ENCODE measurements around the gene AP1G1.
A peak's percentile ranks its signal among the peaks of the same experiment; 100 is the strongest.
"Not testable (repeated sequence)": the region's sequence is repeated elsewhere in the genome, so short reads cannot be mapped to it uniquely, and the experiment has no call there.

AP1G1 gene

DNA sequence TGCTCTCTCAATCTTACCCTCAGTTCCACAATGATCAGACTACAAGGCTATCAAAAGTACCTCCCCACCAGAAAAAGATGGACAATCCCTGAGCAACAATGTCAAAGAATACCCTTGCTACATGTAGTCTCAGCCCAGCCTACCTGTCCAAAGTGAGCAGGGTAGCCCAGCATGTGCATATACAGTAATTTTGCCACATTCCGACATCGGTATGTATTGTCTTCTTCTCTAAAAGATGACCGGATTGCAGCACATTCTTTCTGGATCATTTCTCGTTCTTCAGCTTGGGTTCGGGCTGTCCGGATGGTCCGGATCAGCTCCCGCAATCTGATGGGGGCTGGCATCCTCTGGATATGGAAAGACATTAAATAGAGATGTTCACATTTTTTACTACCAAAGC, 19.5 kb downstream of the AP1G1 start:
- no peak for DNase-seq (ENCODE audit: low read depth)
- TF ChIP-seq, protein P1, sequence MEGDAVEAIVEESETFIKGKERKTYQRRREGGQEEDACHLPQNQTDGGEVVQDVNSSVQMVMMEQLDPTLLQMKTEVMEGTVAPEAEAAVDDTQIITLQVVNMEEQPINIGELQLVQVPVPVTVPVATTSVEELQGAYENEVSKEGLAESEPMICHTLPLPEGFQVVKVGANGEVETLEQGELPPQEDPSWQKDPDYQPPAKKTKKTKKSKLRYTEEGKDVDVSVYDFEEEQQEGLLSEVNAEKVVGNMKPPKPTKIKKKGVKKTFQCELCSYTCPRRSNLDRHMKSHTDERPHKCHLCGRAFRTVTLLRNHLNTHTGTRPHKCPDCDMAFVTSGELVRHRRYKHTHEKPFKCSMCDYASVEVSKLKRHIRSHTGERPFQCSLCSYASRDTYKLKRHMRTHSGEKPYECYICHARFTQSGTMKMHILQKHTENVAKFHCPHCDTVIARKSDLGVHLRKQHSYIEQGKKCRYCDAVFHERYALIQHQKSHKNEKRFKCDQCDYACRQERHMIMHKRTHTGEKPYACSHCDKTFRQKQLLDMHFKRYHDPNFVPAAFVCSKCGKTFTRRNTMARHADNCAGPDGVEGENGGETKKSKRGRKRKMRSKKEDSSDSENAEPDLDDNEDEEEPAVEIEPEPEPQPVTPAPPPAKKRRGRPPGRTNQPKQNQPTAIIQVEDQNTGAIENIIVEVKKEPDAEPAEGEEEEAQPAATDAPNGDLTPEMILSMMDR (conservative IDR thresholded peaks at IDR 0.05; ENCODE audit: low read length), result no peak

DNA sequence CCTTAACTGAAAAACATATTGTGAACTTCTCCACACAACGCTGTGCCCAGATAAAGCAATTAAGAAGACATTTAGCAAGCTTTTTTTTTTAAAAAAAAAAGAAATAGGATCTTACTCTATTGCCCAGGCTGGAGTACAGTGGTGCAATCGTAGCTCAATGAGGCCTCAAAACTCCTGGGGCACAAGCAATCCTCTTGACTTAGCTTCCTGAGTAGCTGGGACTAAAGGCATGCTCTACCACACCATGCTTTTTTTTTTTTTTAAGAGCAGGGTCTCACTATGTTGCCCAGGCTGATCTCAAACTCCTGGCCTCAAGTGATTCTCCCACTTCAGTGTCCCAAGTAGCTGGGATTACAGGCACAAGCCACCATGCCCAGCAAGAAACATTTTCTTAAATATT, 20.1 kb downstream of the AP1G1 start:
- TF ChIP-seq, protein P1 (conservative IDR thresholded peaks at IDR 0.05; ENCODE audit: low read length), result no peak
- no peak for DNase-seq (ENCODE audit: low read depth)
- H3K4me3 ChIP-seq (ENCODE audit: low read length), result no peak overlapping the region

More for the DNA sequence above, 19.5 kb downstream of the AP1G1 start:
- H3K4me3 ChIP-seq (ENCODE audit: low read length), result no peak overlapping the region

DNA sequence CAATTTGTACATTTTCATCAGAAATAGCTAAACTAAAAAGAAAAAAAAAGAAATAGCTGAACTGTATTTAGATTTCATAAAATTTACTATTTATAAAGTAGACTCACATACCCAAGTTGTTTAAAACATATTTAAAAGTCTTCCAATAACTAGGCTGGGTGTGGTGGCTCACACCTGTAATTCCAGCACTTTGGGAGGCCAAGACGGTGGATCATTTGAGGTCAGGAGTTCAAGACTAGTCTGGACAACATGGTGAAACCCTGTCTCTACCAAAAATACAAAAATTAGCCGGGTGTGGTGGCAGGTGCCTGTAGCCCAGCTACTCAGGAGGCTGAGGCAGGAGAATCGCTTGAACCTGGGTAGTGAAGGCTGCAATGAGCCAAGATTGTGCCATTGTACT, 23.5 kb downstream of the AP1G1 start:
- not testable (repeated sequence) for DNase-seq (ENCODE audit: low read depth); H3K4me3 ChIP-seq (ENCODE audit: low read length)

DNA sequence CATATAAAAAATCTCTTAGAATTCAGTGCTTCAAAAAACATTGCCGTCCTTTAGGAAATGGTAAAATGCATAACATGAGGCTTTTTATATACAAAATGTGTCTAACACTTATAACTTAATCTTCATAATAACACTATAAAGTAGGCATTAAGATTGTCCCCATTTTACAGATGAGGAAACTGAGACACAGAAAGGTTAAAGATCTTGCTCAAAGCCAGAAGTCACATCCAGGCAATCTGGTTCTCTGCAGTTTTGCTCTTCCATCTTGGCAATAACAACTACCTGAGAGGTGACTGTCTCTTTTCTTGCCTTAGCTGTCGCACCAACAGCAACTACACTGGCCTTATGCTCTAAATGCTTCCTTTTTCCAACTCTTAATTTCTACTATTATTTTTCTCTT, 24.5 kb downstream of the AP1G1 start:
- TF ChIP-seq, protein P1 (conservative IDR thresholded peaks at IDR 0.05; ENCODE audit: low read length), result no peak
- H3K4me3 ChIP-seq (ENCODE audit: low read length), result no peak overlapping the region

DNA sequence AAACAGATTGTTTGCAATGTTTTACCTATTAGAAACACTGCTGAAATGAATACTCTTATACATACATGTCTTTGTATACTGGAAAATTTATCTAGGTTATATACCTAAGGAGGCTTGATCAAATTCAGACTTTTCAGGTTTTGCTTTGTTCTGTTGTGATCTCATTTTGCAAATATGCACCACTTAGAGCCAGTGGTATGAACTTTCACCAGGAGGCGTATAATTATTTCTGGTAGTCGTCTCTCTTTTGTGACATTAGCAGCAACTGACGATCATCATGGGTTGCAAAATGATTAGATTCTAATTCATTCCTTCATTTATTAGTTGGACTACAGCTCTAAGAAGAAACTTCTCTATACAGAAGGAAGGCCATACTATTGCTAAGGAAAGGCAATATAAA, 26.9 kb downstream of the AP1G1 start:
- TF ChIP-seq, protein P1 (conservative IDR thresholded peaks at IDR 0.05; ENCODE audit: low read length), result no peak
- DNase-seq (ENCODE audit: low read depth), result peak; percentile 26

More for the DNA sequence above, 24.5 kb downstream of the AP1G1 start:
- DNase-seq (ENCODE audit: low read depth), result no peak

DNA sequence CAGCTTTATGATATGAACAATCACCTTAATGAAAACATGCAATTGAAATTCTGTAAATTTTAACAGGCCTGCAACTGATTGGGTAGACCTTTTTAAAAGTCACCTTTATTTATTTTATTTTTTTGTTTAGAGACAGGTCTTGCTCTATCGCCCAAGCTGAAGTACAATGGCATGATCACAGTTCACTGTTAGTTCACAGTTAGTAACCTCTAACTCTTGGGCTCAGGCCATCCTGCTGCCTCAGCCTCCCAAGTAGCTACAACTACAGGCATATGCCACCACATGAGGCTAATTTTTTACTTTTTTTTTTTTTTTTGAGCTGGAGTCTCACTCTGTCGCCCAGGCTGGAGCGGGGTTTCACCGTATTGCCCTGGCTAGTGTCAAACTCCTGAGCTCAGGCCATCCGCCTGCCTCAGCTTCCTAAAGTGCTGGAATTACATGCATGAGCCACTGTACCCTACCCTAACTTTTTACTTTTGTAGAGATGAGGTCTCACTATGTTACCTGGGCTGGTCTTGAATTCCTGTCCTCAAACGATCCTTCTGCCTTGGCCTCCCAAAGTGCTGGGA, 28.0 kb downstream of the AP1G1 start:
- TF ChIP-seq, protein P1 (conservative IDR thresholded peaks at IDR 0.05; ENCODE audit: low read length), result no peak
- no peak overlapping the region for H3K4me3 ChIP-seq (ENCODE audit: low read length)
- no peak for DNase-seq (ENCODE audit: low read depth)

More for the DNA sequence above, 26.9 kb downstream of the AP1G1 start:
- no peak overlapping the region for H3K4me3 ChIP-seq (ENCODE audit: low read length)

DNA sequence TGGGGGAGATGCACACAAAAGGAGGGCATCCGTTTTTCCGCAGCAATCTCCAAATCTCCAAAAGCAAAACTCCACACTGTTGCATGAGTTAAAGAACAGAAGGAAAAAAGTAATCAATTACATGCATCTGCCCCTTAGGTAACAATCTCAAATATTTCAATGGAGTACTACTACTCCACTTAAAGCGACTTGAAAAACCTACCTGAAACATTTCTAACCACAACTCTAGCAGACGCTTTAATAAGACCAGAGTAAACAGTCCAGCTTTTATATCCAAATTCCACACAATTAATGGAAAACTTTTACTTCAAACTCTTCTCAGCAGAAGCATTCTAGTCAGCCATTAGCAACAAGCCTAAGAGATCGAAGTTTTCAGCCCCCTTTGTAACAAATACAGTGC, 29.9 kb downstream of the AP1G1 start:
- DNase-seq (ENCODE audit: low read depth), result no peak
- TF ChIP-seq, protein P1 (conservative IDR thresholded peaks at IDR 0.05; ENCODE audit: low read length), result no peak
- H3K4me3 ChIP-seq (ENCODE audit: low read length), result no peak overlapping the region

DNA sequence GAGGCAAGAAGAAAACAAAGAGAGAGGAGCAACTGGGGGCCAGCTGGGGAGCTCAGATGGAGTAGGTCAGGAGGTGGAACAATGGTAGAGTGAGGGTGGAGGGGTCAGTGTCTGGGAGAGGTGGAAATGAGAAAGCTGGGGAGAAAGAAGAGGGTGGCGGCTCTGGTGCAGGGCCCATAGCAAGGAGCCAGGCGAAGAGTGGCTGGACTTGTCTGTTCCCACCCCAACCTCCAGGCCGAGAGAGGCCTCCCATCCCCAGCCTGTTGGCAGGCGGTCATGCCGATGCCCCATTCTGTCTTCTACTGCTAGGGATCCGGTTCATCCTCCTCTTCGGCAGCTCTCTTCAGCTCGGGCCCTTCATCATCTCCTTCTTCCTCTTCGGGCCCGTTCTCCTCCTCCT, 31.3 kb downstream of the AP1G1 start:
- no peak for DNase-seq (ENCODE audit: low read depth)
- TF ChIP-seq, protein P1 (conservative IDR thresholded peaks at IDR 0.05; ENCODE audit: low read length), result no peak
- no peak overlapping the region for H3K4me3 ChIP-seq (ENCODE audit: low read length)

Data from AG10803 (cell line).